ENCODE data around the gene HNRNPA1.
"Not testable (repeated sequence)": the region's sequence is repeated elsewhere in the genome, so short reads cannot be mapped to it uniquely, and the experiment has no call there.

The HNRNPA1 gene

GRCh38 chr12:54280468-54281260 is at the start of gene HNRNPA1:
TSS of gene HNRNPA1 (plus strand) at chr12:54280726. CDS start at chr12:54280808, 82 bp downstream.
- peak; percentile 79 to 92 for DNase-seq (ENCODE audit: extremely low read depth in 1 of 2, low read depth in 1 of 2)

GRCh38 chr12:54231269-54231668 is 49.3 kb upstream of the HNRNPA1 start:
- DNase-seq (ENCODE audit: extremely low read depth in 1 of 2, low read depth in 1 of 2): not testable (repeated sequence)

GRCh38 chr12:54232790-54233189 is 47.7 kb upstream of the HNRNPA1 start:
- no peak for DNase-seq (ENCODE audit: extremely low read depth in 1 of 2, low read depth in 1 of 2)

- DNase-seq (ENCODE audit: extremely low read depth in 1 of 2, low read depth in 1 of 2): no peak
These were observed 42.0 kb upstream of the HNRNPA1 start for GRCh38 chr12:54238531-54238930.

- DNase-seq (ENCODE audit: extremely low read depth in 1 of 2, low read depth in 1 of 2): no peak
These were observed 40.9 kb upstream of the HNRNPA1 start for GRCh38 chr12:54239620-54240019.

GRCh38 chr12:54240129-54240528 is 40.4 kb upstream of the HNRNPA1 start:
- no peak for DNase-seq (ENCODE audit: extremely low read depth in 1 of 2, low read depth in 1 of 2)

GRCh38 chr12:54240971-54241588 is 39.4 kb upstream of the HNRNPA1 start:
- no peak for DNase-seq (ENCODE audit: extremely low read depth in 1 of 2, low read depth in 1 of 2)

- no peak for DNase-seq (ENCODE audit: extremely low read depth in 1 of 2, low read depth in 1 of 2)
These were observed 34.4 kb upstream of the HNRNPA1 start for GRCh38 chr12:54246011-54246641.

GRCh38 chr12:54249489-54249888 is 31.0 kb upstream of the HNRNPA1 start:
- no peak for DNase-seq (ENCODE audit: extremely low read depth in 1 of 2, low read depth in 1 of 2)

GRCh38 chr12:54251667-54252284 is 28.8 kb upstream of the HNRNPA1 start:
- DNase-seq (ENCODE audit: extremely low read depth in 1 of 2, low read depth in 1 of 2): no peak

GRCh38 chr12:54253240-54253639 is 27.3 kb upstream of the HNRNPA1 start:
- no peak for DNase-seq (ENCODE audit: extremely low read depth in 1 of 2, low read depth in 1 of 2)

GRCh38 chr12:54257332-54257731 is 23.2 kb upstream of the HNRNPA1 start:
- no peak for DNase-seq (ENCODE audit: extremely low read depth in 1 of 2, low read depth in 1 of 2)

- no peak for DNase-seq (ENCODE audit: extremely low read depth in 1 of 2, low read depth in 1 of 2)
These were observed 22.3 kb upstream of the HNRNPA1 start for GRCh38 chr12:54258201-54258681.

GRCh38 chr12:54259194-54260011 is 21.1 kb upstream of the HNRNPA1 start:
- DNase-seq (ENCODE audit: extremely low read depth in 1 of 2, low read depth in 1 of 2): peak in 1 of 2 donors; percentile 14

GRCh38 chr12:54261815-54262402 is 18.6 kb upstream of the HNRNPA1 start:
- DNase-seq (ENCODE audit: extremely low read depth in 1 of 2, low read depth in 1 of 2): no peak

GRCh38 chr12:54262403-54262925 is 18.1 kb upstream of the HNRNPA1 start:
- no peak for DNase-seq (ENCODE audit: extremely low read depth in 1 of 2, low read depth in 1 of 2)

- no peak for DNase-seq (ENCODE audit: extremely low read depth in 1 of 2, low read depth in 1 of 2)
These were observed 15.1 kb upstream of the HNRNPA1 start for GRCh38 chr12:54265364-54265812.

GRCh38 chr12:54266852-54267251 is 13.7 kb upstream of the HNRNPA1 start:
- DNase-seq (ENCODE audit: extremely low read depth in 1 of 2, low read depth in 1 of 2): no peak

GRCh38 chr12:54270345-54270744 is 10.2 kb upstream of the HNRNPA1 start:
- DNase-seq (ENCODE audit: extremely low read depth in 1 of 2, low read depth in 1 of 2): no peak

- DNase-seq (ENCODE audit: extremely low read depth in 1 of 2, low read depth in 1 of 2): no peak
These were observed 8.3 kb upstream of the HNRNPA1 start for GRCh38 chr12:54272214-54272613.

Data from activated CD8-positive, alpha-beta memory T cell treated with anti-CD3 and anti-CD28 coated beads for 1 hour (primary cell).